Neural cell (in vitro differentiated cells): ENCODE results near the gene IMPG1. TPM values are rescaled to one million over a fixed set of nuclear protein-coding genes. Genes with fewer than 3 reads are reported as not detected.

Source experiments
- H2AFZ ChIP-seq: fragments of 200-600, 300-800 bp; sonication (generic), shearing (Covaris generic); 2 replicates; pipeline ENCODE4 v1.6.0; 2014; ENCODE audit warnings: low read depth, mild to moderate bottlenecking, antibody characterized with exemption, low read length, moderate library complexity
- H3F3A ChIP-seq: fragments of 200-600 bp; shearing (Covaris generic); 2 replicates; pipeline ENCODE4 v1.6.1; 2016; ENCODE audit warnings: mild to moderate bottlenecking, moderate library complexity, mixed read lengths, antibody characterized with exemption, low read length; ENCODE audit not compliant: insufficient read depth, poor library complexity, severe bottlenecking
- H3K27ac ChIP-seq: fragments of 200-600, 300-800 bp; sonication (generic), shearing (Covaris generic); 2 replicates; pipeline ENCODE4 v1.5.1; 2014; ENCODE audit warnings: mild to moderate bottlenecking, low read length, moderate library complexity
- H3K27me3 ChIP-seq: fragments of 300-800, 200-600 bp; sonication (generic), shearing (Covaris generic); 2 replicates; pipeline ENCODE4 v1.6.0; 2014; ENCODE audit warnings: mild to moderate bottlenecking, low read depth, low read length, moderate library complexity; ENCODE audit not compliant: insufficient read depth
- H3K36me3 ChIP-seq: fragments of 300-800, 200-600 bp; sonication (generic), shearing (Covaris generic); 2 replicates; pipeline ENCODE4 v1.5.1; 2014; ENCODE audit warnings: mild to moderate bottlenecking, antibody characterized with exemption, low read length, moderate library complexity; ENCODE audit not compliant: insufficient read depth
- H3K4me2 ChIP-seq: fragments of 300-800, 200-600 bp; sonication (generic), shearing (Covaris generic); 2 replicates; pipeline ENCODE4 v1.6.0; 2014; ENCODE audit warnings: mild to moderate bottlenecking, low read length
- H3K4me3 ChIP-seq: fragments of 300-800, 200-600 bp; sonication (generic), shearing (Covaris generic); 2 replicates; pipeline ENCODE4 v1.5.1; 2014; ENCODE audit warnings: mild to moderate bottlenecking, low read length, moderate library complexity
- H3K79me2 ChIP-seq: fragments of 200-600 bp; shearing (Covaris generic); replicated peaks from 2 replicates; pipeline ENCODE4 v1.6.0; 2014; ENCODE audit warnings: mild to moderate bottlenecking, low read length, moderate library complexity; ENCODE audit not compliant: insufficient read depth
- H3K9ac ChIP-seq: fragments of 300-800, 200-600 bp; sonication (generic), shearing (Covaris generic); 2 replicates; pipeline ENCODE4 v1.6.1; 2016; ENCODE audit warnings: mild to moderate bottlenecking, low read length, mixed read lengths
- H3K9me2 ChIP-seq: fragments of 200-600 bp; shearing (Covaris generic); 2 replicates; pipeline ENCODE4 v1.6.1; 2016; ENCODE audit warnings: mild to moderate bottlenecking, low read length, mixed read lengths; ENCODE audit not compliant: insufficient read depth
- H3K9me3 ChIP-seq: fragments of 200-600, 300-800 bp; sonication (generic), shearing (Covaris generic); 2 replicates; pipeline ENCODE4 v1.6.1; 2016; ENCODE audit warnings: mild to moderate bottlenecking, mixed run types, low read length, moderate library complexity, mixed read lengths
- H4K20me1 ChIP-seq: fragments of 200-600 bp; shearing (Covaris generic); 2 replicates; pipeline ENCODE4 v1.6.1; 2016; ENCODE audit warnings: mild to moderate bottlenecking, mixed run types; ENCODE audit not compliant: insufficient read depth
- CTCF ChIP-seq: fragments of 450-650 bp; IDR thresholded peaks from 2 replicates; pipeline ENCODE4 v1.5.1; 2014; ENCODE audit warnings: antibody characterized with exemption, mild to moderate bottlenecking, moderate library complexity; ENCODE audit not compliant: poor library complexity, severe bottlenecking
- EP300 ChIP-seq: fragments of 450-650 bp; conservative IDR thresholded peaks from 2 replicates; pipeline ENCODE4 v1.6.1; 2014; ENCODE audit warnings: antibody characterized with exemption, mild to moderate bottlenecking, moderate library complexity; ENCODE audit not compliant: poor library complexity, severe bottlenecking
- EZH2 ChIP-seq: fragments of 200-600, 300-800 bp; shearing (Covaris generic), sonication (generic); IDR thresholded peaks from 2 replicates; pipeline ENCODE4 v1.6.1; 2014; ENCODE audit warnings: antibody characterized with exemption, low read length, borderline replicate concordance, mild to moderate bottlenecking; ENCODE audit not compliant: insufficient read depth, poor library complexity, severe bottlenecking
- MXI1 ChIP-seq: fragments of 450-650 bp; conservative IDR thresholded peaks from 2 replicates; pipeline ENCODE4 v1.6.1; 2014; ENCODE audit warnings: antibody characterized with exemption, mild to moderate bottlenecking; ENCODE audit not compliant: poor library complexity, severe bottlenecking
- POLR2AphosphoS5 ChIP-seq: IDR thresholded peaks from 2 replicates; pipeline ENCODE4 v1.6.1; 2012
- RAD21 ChIP-seq: fragments of 450-650 bp; conservative IDR thresholded peaks from 2 replicates; pipeline ENCODE4 v1.6.1; 2014; ENCODE audit warnings: antibody characterized with exemption, mild to moderate bottlenecking, moderate library complexity
- SMC3 ChIP-seq: fragments of 450-650 bp; conservative IDR thresholded peaks from 2 replicates; pipeline ENCODE4 v1.6.1; 2014; ENCODE audit warnings: antibody characterized with exemption, mild to moderate bottlenecking, moderate library complexity; ENCODE audit not compliant: poor library complexity
- TAF1 ChIP-seq: IDR thresholded peaks from 2 replicates; pipeline ENCODE4 v1.6.1; 2012; ENCODE audit warnings: low read depth
- polyA minus RNA-seq: library from RNA; depleted of rRNA, polyadenylated mRNA; stranded (reverse); fragments of >200 nt; gene quantifications from 2 replicates; pipeline ENCODE4 v1.2.3, GENCODE V29; 2014
- polyA plus RNA-seq: library from polyadenylated mRNA; depleted of rRNA; stranded (reverse); fragments of >200 nt; gene quantifications from 2 replicates; pipeline ENCODE4 v1.2.3, GENCODE V29; 2014
- TF ChIP-seq, protein P1 (sequence below): IDR thresholded peaks from 2 replicates; pipeline ENCODE4 v1.6.1; 2012; ENCODE audit warnings: borderline replicate concordance

Gene IMPG1, protein sequence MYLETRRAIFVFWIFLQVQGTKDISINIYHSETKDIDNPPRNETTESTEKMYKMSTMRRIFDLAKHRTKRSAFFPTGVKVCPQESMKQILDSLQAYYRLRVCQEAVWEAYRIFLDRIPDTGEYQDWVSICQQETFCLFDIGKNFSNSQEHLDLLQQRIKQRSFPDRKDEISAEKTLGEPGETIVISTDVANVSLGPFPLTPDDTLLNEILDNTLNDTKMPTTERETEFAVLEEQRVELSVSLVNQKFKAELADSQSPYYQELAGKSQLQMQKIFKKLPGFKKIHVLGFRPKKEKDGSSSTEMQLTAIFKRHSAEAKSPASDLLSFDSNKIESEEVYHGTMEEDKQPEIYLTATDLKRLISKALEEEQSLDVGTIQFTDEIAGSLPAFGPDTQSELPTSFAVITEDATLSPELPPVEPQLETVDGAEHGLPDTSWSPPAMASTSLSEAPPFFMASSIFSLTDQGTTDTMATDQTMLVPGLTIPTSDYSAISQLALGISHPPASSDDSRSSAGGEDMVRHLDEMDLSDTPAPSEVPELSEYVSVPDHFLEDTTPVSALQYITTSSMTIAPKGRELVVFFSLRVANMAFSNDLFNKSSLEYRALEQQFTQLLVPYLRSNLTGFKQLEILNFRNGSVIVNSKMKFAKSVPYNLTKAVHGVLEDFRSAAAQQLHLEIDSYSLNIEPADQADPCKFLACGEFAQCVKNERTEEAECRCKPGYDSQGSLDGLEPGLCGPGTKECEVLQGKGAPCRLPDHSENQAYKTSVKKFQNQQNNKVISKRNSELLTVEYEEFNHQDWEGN
- not detected in 2 replicates for polyA plus RNA-seq
- not detected in 2 replicates for polyA minus RNA-seq

- Histone ChIP-seq H3K9me3 (no peaks in the 10 kb centered on the region), H3K27ac (no peak within 1 kb of the TSS), H3K27me3 (no peaks in the 10 kb centered on the region), H4K20me1 (no peaks in the 10 kb centered on the region), H3K4me2 (no peak within 1 kb of the TSS), H3K36me3 (no peaks in the 10 kb centered on the region), H2AFZ (no peak within 1 kb of the TSS), H3K79me2 (no peaks in the 10 kb centered on the region), H3K9ac (no peak within 1 kb of the TSS), H3F3A (no peaks in the 10 kb centered on the region), H3K9me2 (no peaks in the 10 kb centered on the region), H3K4me3 (no peak within 1 kb of the TSS)
- TF ChIP-seq MXI1 (no peak), RAD21 (no peak)
Observed at GRCh38 chr6:76072562-76072961, at the start of gene IMPG1. Gene IMPG1, minus strand, starts transcription at chr6:76072662. Its CDS starts 174 bp downstream, at chr6:76072488.

DNA sequence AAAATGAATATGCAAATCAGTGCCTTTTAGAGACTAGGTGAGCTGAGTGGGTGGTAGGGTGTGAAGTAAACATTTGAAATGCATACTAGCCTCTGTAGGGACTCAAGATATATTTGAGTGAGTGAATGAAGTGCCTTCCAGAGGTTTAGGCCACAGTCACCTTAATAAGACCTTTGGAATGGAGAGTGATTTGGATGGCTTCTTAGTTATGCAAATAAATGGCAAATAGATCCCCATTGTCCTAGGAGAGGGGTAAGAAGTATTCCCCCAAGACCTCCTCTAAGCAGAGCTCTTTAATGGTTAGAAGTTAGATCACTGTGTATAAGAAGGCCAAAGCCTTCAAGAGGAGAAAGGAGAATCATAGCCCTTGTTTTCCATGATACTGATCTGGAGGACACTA lies 47.8 kb upstream of the IMPG1 start:
- H3K79me2 ChIP-seq, result no peaks in the 10 kb centered on the region
- no peak overlapping the region for H3K9ac ChIP-seq
- no peak overlapping the region for H3K4me2 ChIP-seq
- H3K27me3 ChIP-seq, result no peaks in the 10 kb centered on the region
- H3K9me3 ChIP-seq, result no peaks in the 10 kb centered on the region
- H3F3A ChIP-seq, result no peaks in the 10 kb centered on the region
- no peaks in the 10 kb centered on the region for H3K9me2 ChIP-seq
- no peaks in the 10 kb centered on the region for H3K36me3 ChIP-seq
- no peak overlapping the region for H3K27ac ChIP-seq
- TF ChIP-seq CTCF (no peak), EP300 (no peak), MXI1 (no peak), RAD21 (no peak), POLR2AphosphoS5 (no peak), TAF1 (no peak), EZH2 (no peak), SMC3 (no peak)
- TF ChIP-seq, protein P1, sequence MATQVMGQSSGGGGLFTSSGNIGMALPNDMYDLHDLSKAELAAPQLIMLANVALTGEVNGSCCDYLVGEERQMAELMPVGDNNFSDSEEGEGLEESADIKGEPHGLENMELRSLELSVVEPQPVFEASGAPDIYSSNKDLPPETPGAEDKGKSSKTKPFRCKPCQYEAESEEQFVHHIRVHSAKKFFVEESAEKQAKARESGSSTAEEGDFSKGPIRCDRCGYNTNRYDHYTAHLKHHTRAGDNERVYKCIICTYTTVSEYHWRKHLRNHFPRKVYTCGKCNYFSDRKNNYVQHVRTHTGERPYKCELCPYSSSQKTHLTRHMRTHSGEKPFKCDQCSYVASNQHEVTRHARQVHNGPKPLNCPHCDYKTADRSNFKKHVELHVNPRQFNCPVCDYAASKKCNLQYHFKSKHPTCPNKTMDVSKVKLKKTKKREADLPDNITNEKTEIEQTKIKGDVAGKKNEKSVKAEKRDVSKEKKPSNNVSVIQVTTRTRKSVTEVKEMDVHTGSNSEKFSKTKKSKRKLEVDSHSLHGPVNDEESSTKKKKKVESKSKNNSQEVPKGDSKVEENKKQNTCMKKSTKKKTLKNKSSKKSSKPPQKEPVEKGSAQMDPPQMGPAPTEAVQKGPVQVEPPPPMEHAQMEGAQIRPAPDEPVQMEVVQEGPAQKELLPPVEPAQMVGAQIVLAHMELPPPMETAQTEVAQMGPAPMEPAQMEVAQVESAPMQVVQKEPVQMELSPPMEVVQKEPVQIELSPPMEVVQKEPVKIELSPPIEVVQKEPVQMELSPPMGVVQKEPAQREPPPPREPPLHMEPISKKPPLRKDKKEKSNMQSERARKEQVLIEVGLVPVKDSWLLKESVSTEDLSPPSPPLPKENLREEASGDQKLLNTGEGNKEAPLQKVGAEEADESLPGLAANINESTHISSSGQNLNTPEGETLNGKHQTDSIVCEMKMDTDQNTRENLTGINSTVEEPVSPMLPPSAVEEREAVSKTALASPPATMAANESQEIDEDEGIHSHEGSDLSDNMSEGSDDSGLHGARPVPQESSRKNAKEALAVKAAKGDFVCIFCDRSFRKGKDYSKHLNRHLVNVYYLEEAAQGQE, result no peak
- no peaks in the 10 kb centered on the region for H4K20me1 ChIP-seq
- H3K4me3 ChIP-seq, result no peak overlapping the region
- H2AFZ ChIP-seq, result no peak overlapping the region
